IMR-90 (cell line): Measurements from ENCODE around the gene BTBD2. TPM values are rescaled to one million over a fixed set of nuclear protein-coding genes. Genes with fewer than 3 reads are reported as not detected.

ENCODE experiments used
- ATAC-seq: fragments of 200-7000 bp; cut with Tn5 transposase; 2 replicates; pipeline ENCODE4 v1.9.1; 2020; ENCODE audit warnings: low read depth, mild to moderate bottlenecking, moderate library complexity
- BruUV-seq: library from RNA; stranded (reverse); fragments of 400-500 nt; replicated peaks from 2 replicates; lab custom pipeline; 2021; lab: Mats Ljungman, UMichigan
- CTCF ChIA-PET: fragments of 300-600 bp; formaldehyde crosslinking; extraction: SDS; loops from one replicate; lab custom pipeline; 2021; ENCODE audit warnings: antibody characterized with exemption; lab: Yijun Ruan, JAX
- POLR2A ChIA-PET: fragments of 300-600 bp; sonication (Branson Sonifier 250); formaldehyde crosslinking; loops from one replicate; lab custom pipeline; 2022; ENCODE audit warnings: antibody characterized with exemption; ENCODE audit not compliant: unreplicated experiment; lab: Charles Lee
- DNase-seq: peaks from one replicate; pipeline ENCODE4 v3.0.0; 2013
- H2AFZ ChIP-seq: replicated peaks from 2 replicates; pipeline ENCODE3; 2013; ENCODE audit warnings: low read length, mild to moderate bottlenecking; ENCODE audit not compliant: poor library complexity
- H2AK5ac ChIP-seq: 2 replicates; pipeline ENCODE4 v1.6.1; 2013; ENCODE audit warnings: low read depth, low read length, inconsistent platforms
- H2AK9ac ChIP-seq: replicated peaks from 2 replicates; pipeline ENCODE3; 2013; ENCODE audit warnings: mild to moderate bottlenecking, low read depth, low read length, moderate library complexity; ENCODE audit not compliant: poor library complexity
- H2BK120ac ChIP-seq: 2 replicates; pipeline ENCODE4 v1.6.1; 2013; ENCODE audit warnings: low read depth, low read length, inconsistent platforms
- H2BK15ac ChIP-seq: 3 replicates; pipeline ENCODE4 v1.6.1; 2013; ENCODE audit warnings: low read depth, low read length, inconsistent platforms
- H2BK20ac ChIP-seq: 2 replicates; pipeline ENCODE4 v1.6.1; 2013; ENCODE audit warnings: low read depth, mild to moderate bottlenecking, inconsistent platforms, low read length, moderate library complexity
- H2BK5ac ChIP-seq: 2 replicates; pipeline ENCODE4 v1.6.1; 2013; ENCODE audit warnings: mild to moderate bottlenecking, low read depth, low read length, inconsistent platforms; ENCODE audit not compliant: poor library complexity, severe bottlenecking
- H3K14ac ChIP-seq: replicated peaks from 2 replicates; pipeline ENCODE4 v1.6.1; 2013; ENCODE audit warnings: low read depth, low read length, inconsistent platforms
- H3K18ac ChIP-seq: 2 replicates; pipeline ENCODE4 v1.6.1; 2013; ENCODE audit warnings: low read depth, low read length, control low read depth
- H3K23ac ChIP-seq: 2 replicates; pipeline ENCODE4 v1.6.1; 2013; ENCODE audit warnings: low read depth, low read length, inconsistent platforms
- H3K27ac ChIP-seq: 2 replicates; pipeline ENCODE4 v1.5.1; 2013; ENCODE audit warnings: mild to moderate bottlenecking, control low read depth, low read length; ENCODE audit not compliant: insufficient read depth
- H3K27me3 ChIP-seq: 2 replicates; pipeline ENCODE4 v1.6.1; 2013; ENCODE audit warnings: low read length; ENCODE audit not compliant: control insufficient read depth, insufficient read depth
- H3K36me3 ChIP-seq: 2 replicates; pipeline ENCODE4 v1.6.1; 2013; ENCODE audit warnings: low read length, mixed read lengths; ENCODE audit not compliant: control insufficient read depth, insufficient read depth
- H3K4ac ChIP-seq: 2 replicates; pipeline ENCODE4 v1.6.1; 2013; ENCODE audit warnings: low read depth, low read length, inconsistent platforms
- H3K4me1 ChIP-seq: 2 replicates; pipeline ENCODE4 v1.6.1; 2013; ENCODE audit warnings: low read length, mixed read lengths; ENCODE audit not compliant: control insufficient read depth, insufficient read depth
- H3K4me2 ChIP-seq: 2 replicates; pipeline ENCODE4 v1.6.1; 2013; ENCODE audit warnings: low read depth, mild to moderate bottlenecking, control low read depth, low read length, moderate library complexity
- H3K4me3 ChIP-seq: 2 replicates; pipeline ENCODE4 v1.5.1; 2013; ENCODE audit warnings: low read depth, mild to moderate bottlenecking, control low read depth, low read length, moderate library complexity; ENCODE audit not compliant: insufficient read depth
- H3K56ac ChIP-seq: 2 replicates; pipeline ENCODE4 v1.6.1; 2013; ENCODE audit warnings: low read length, inconsistent platforms; ENCODE audit not compliant: insufficient read depth; ENCODE audit errors: extremely low read depth
- H3K79me1 ChIP-seq, 2 experiments: 2 replicates each; pipeline ENCODE4 v1.6.1; 2013; ENCODE audit warnings: low read length in 2 of 2, inconsistent platforms in 1 of 2, low read depth in 1 of 2
- H3K9ac ChIP-seq: 2 replicates; pipeline ENCODE4 v1.6.1; 2013; ENCODE audit warnings: low read depth, low read length, control low read depth
- H3K9me1 ChIP-seq: 2 replicates; pipeline ENCODE4 v1.6.1; 2013; ENCODE audit warnings: low read length, inconsistent platforms; ENCODE audit not compliant: insufficient read depth
- H3K9me3 ChIP-seq: 2 replicates; pipeline ENCODE4 v1.6.1; 2013; ENCODE audit warnings: low read length; ENCODE audit not compliant: control insufficient read depth, insufficient read depth
- H4K20me1 ChIP-seq: 2 replicates; pipeline ENCODE4 v1.6.1; 2013; ENCODE audit warnings: low read length, inconsistent platforms; ENCODE audit not compliant: insufficient read depth
- H4K5ac ChIP-seq: 2 replicates; pipeline ENCODE4 v1.6.1; 2013; ENCODE audit warnings: mild to moderate bottlenecking, low read depth, low read length, control low read depth
- H4K8ac ChIP-seq, 2 experiments: 2 replicates each; pipeline ENCODE4 v1.6.1; 2013; ENCODE audit warnings: low read depth in 2 of 2, low read length in 2 of 2, control low read depth in 1 of 2, inconsistent platforms in 1 of 2
- H4K91ac ChIP-seq: 2 replicates; pipeline ENCODE4 v1.6.1; 2013; ENCODE audit warnings: low read depth, low read length, inconsistent platforms; ENCODE audit not compliant: insufficient read depth
- ELK1 ChIP-seq: fragments of 150-350 bp; IDR thresholded peaks from 2 replicates; pipeline ENCODE4 v1.6.1; 2016; ENCODE audit warnings: low read depth, mild to moderate bottlenecking, low read length, moderate library complexity, borderline replicate concordance
- MAZ ChIP-seq: IDR thresholded peaks from 2 replicates; pipeline ENCODE4 v1.6.1; 2012; ENCODE audit warnings: low read depth, mild to moderate bottlenecking, low read length, improper control_type of control experiment, moderate library complexity, borderline replicate concordance
- RFX5 ChIP-seq: IDR thresholded peaks from 2 replicates; pipeline ENCODE4 v1.8.0; 2012; ENCODE audit warnings: low read depth, mild to moderate bottlenecking, low read length, moderate library complexity
- USF2 ChIP-seq: fragments of 150-350 bp; IDR thresholded peaks from 2 replicates; pipeline ENCODE4 v1.6.1; 2017; ENCODE audit warnings: mild to moderate bottlenecking, antibody characterized with exemption, low read length, low read depth
- WGBS, 2 experiments: methylation state at CpG; one replicate each; pipeline versions ENCODE4 v1.1.5 to v1.1.7; 2013; ENCODE audit warnings: missing lambda C conversion rate in 2 of 2; ENCODE audit not compliant: insufficient read length in 1 of 2; ENCODE audit errors: extremely low coverage in 2 of 2; 5-methylcytosine and 5-hydroxymethylcytosine counted together
- dilution Hi-C: fragments of 300-500 bp; cut with HindIII; formaldehyde crosslinking; loops from one replicate; pipeline ENCODE4 v1.14.3; 2018; ENCODE audit warnings: low sequenced_read_pairs; ENCODE audit not compliant: unreplicated experiment
- in situ Hi-C: fragments of 300-500 bp; cut with MboI; formaldehyde crosslinking; loops from 3 replicates; pipeline ENCODE4 v1.14.3; 2019; ENCODE audit warnings: low sequenced_read_pairs, inconsistent platforms, mixed read lengths
- intact Hi-C: fragments of 100-400 bp; cut with micrococcal nuclease; formaldehyde crosslinking; loops from 2 replicates; pipeline ENCODE4 v1.10.0; 2022
- polyA plus RNA-seq, 3 experiments: library from polyadenylated mRNA; depleted of rRNA; stranded (reverse); fragments of >200 nt; gene quantifications; 2 replicates each; pipeline ENCODE4 v1.2.3, GENCODE V29; 2012; ENCODE audit warnings: low replicate concordance in 1 of 3
- total RNA-seq: library from RNA; depleted of rRNA; stranded (reverse); fragments of >200 nt; gene quantifications from 2 replicates; pipeline ENCODE4 v1.2.3, GENCODE V29; 2012

BTBD2 gene
- total and polyA plus RNA-seq, 2 of the 4 experiments (the other 2 are of a cell fraction): 24.4 to 65.7 TPM

DNA sequence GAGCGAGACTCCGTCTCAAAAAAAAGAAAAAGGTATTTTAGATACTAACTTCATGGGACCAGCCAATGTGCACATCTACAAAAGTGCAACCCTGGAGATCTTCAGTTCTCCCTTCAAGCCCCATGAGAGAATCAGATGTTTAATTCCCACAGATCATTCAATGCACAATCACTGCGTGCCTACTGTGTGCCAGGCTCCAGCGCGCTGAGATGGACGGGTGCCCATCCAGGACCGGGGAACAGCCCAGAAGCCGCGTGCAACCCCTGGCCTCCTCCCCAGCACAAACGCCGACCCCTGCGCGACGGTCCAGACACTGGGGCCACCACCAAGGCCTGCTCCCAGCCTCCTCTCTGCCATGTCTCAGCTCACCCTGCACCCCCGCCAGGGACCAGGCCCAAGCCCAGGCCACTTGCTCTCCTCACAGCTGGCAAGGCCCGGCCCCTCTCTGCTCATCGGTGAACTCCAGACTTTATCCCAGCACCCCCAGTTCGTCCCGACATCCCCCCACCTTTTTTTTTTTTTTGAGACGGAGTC is 5.3 kb downstream of the BTBD2 start:
- CTCF ChIA-PET: no interaction called here

More for the DNA sequence above, 5.3 kb downstream of the BTBD2 start:
- Histone ChIP-seq H4K5ac (no peak overlapping the region), H3K9me1 (no peaks in the 10 kb centered on the region), H3K14ac (no peak overlapping the region), H3K79me1 (peaks cover 13 to 74% of the 10 kb centered on the region in 2 experiments; a peak in 3 of 4 replicates), H2BK120ac (no peak overlapping the region), H3K18ac (no peak overlapping the region), H3K36me3 (peaks cover 7% of the 10 kb centered on the region), H4K20me1 (peaks cover 25% of the 10 kb centered on the region), H3K4me1 (peaks cover 10% of the 10 kb centered on the region), H2BK15ac (no peak overlapping the region), H2AFZ (no peak overlapping the region), H2AK9ac (no peak overlapping the region), H3K4me3 (no peak overlapping the region), H3K23ac (no peak overlapping the region), H2AK5ac (no peak overlapping the region), H3K9ac (no peak overlapping the region), H4K91ac (no peak overlapping the region), H3K4me2 (no peak overlapping the region), H2BK5ac (no peak overlapping the region), H4K8ac (no peak overlapping the region), H3K27ac (no peak overlapping the region), H3K9me3 (no peaks in the 10 kb centered on the region), H3K4ac (no peak overlapping the region), H3K56ac (no peak overlapping the region), H3K27me3 (no peaks in the 10 kb centered on the region), H2BK20ac (no peak overlapping the region)
- no peak for ATAC-seq
- 97% methylated on average over 15 of the region's 20 CpGs; no CpG with 5 or more reads in 1 of the 2 experiments for WGBS, 2 experiments
- in situ Hi-C loops: no loop called here
- TF ChIP-seq RFX5: no peak
- no peak for TF ChIP-seq ELK1
- TF ChIP-seq USF2: no peak
- no peak for TF ChIP-seq MAZ
- dilution Hi-C loops: no loop called here
- POLR2A ChIA-PET: no interaction called here
- BruUV-seq: no TSS peak
- DNase-seq: no peak
- intact Hi-C loops: no loop called here
